CD4-positive, alpha-beta T cell (primary cell): ENCODE results near the gene SLC4A1. TPM values are rescaled to one million over a fixed set of nuclear protein-coding genes. Genes with fewer than 3 reads are reported as not detected.

ENCODE experiments used
- ATAC-seq: fragments of 200-7000 bp; cut with Tn5 transposase; one replicate; pipeline ENCODE4 v1.10.0; 2022; ENCODE audit warnings: mild to moderate bottlenecking; ENCODE audit not compliant: poor library complexity
- CTCF ChIA-PET: fragments of 350-600 bp; sonication (Branson Sonifier 250); formaldehyde crosslinking; loops from one replicate; lab custom pipeline; 2021; ENCODE audit warnings: antibody characterized with exemption, inconsistent platforms; lab: Charles Lee
- POLR2A ChIA-PET: fragments of 350-600 bp; sonication (Branson Sonifier 250); formaldehyde crosslinking; loops from one replicate; lab custom pipeline; 2021; ENCODE audit warnings: antibody characterized with exemption, inconsistent platforms; lab: Charles Lee
- DNase-seq, 14 experiments: peaks; one replicate each; pipeline ENCODE4 v3.0.0-alpha.2; 2013 to 2020; ENCODE audit warnings: mixed read lengths in 2 of 14
- H3K27ac ChIP-seq, 2 donors: one replicate each; pipeline versions ENCODE4 v1.5.1 to v1.7.0; 2013; ENCODE audit warnings: low read length in 2 of 2, low read depth in 1 of 2, mild to moderate bottlenecking in 1 of 2
- H3K27me3 ChIP-seq, 2 experiments: 1 replicate in 1 of 2; 2 replicates in 1 of 2; pipeline versions ENCODE4 v1.6.1 to v1.7.0; 2013; ENCODE audit warnings: low read length in 2 of 2, control low read depth in 1 of 2, mild to moderate bottlenecking in 1 of 2, moderate library complexity in 1 of 2; ENCODE audit not compliant: insufficient read depth in 2 of 2, control insufficient read depth in 1 of 2
- H3K36me3 ChIP-seq: one replicate; pipeline ENCODE4 v1.6.1; 2013; ENCODE audit warnings: low read length, control low read depth; ENCODE audit not compliant: insufficient read depth
- H3K4me1 ChIP-seq: one replicate; pipeline ENCODE4 v1.6.1; 2013; ENCODE audit warnings: low read length, control low read depth; ENCODE audit not compliant: insufficient read depth
- H3K4me3 ChIP-seq: one replicate; pipeline ENCODE4 v1.5.1; 2013; ENCODE audit warnings: mild to moderate bottlenecking, low read length, moderate library complexity
- H3K9me3 ChIP-seq, 2 experiments: 1 replicate in 1 of 2; 2 replicates in 1 of 2; pipeline versions ENCODE4 v1.6.1 to v1.7.0; 2013; ENCODE audit warnings: low read length in 2 of 2, mild to moderate bottlenecking in 2 of 2, control low read depth in 1 of 2, moderate library complexity in 1 of 2; ENCODE audit not compliant: control insufficient read depth in 1 of 2, insufficient read depth in 1 of 2
- H3K27ac Mint-ChIP-seq: one replicate; pipeline ENCODE4 v1.8.0; 2020; ENCODE audit warnings: mixed read lengths
- H3K27me3 Mint-ChIP-seq: one replicate; pipeline ENCODE4 v1.8.0; 2021; ENCODE audit warnings: mixed read lengths
- H3K36me3 Mint-ChIP-seq: one replicate; pipeline ENCODE4 v1.8.0; 2021; ENCODE audit warnings: low read depth, mixed read lengths
- H3K4me1 Mint-ChIP-seq: one replicate; pipeline ENCODE4 v1.8.0; 2021; ENCODE audit warnings: low read depth, mixed read lengths
- H3K4me3 Mint-ChIP-seq: one replicate; pipeline ENCODE4 v1.8.0; 2020; ENCODE audit warnings: mild to moderate bottlenecking, mixed read lengths
- H3K9me3 Mint-ChIP-seq: one replicate; pipeline ENCODE4 v1.8.0; 2020; ENCODE audit warnings: mixed read lengths
- CTCF ChIP-seq: fragments of 200-600 bp; IDR thresholded peaks from one replicate; pipeline ENCODE4 v1.8.0; 2022; ENCODE audit warnings: antibody characterized with exemption, mild to moderate bottlenecking
- intact Hi-C, 2 experiments: fragments of 100-400 bp; cut with DNase I in 1 of 2; cut with micrococcal nuclease in 1 of 2; formaldehyde crosslinking; loops; one replicate each; pipeline versions ENCODE4 v1.15.1 to v1.9.0; 2023 to 2025; cut with DNase I, micrococcal nuclease
- total RNA-seq, 174 experiments: library from RNA in 2 of 174; stranded (reverse) in 2 of 174; gene quantifications; one replicate each; pipeline ENCODE4 v1.2.3 and lab custom pipeline; 2021 to 2026

SLC4A1 gene
- total RNA-seq, 2 experiments from 2014 or later, result not detected

- Histone ChIP-seq H3K4me1 (peaks cover 34% of the 10 kb centered on the region), H3K9me3 (peaks cover 0 to 5% of the 10 kb centered on the region in 2 experiments), H3K36me3 (no peaks in the 10 kb centered on the region), H3K27me3 (peaks cover 25 to 31% of the 10 kb centered on the region in 2 experiments), H3K27ac (no peak overlapping the region), H3K4me3 (no peak overlapping the region)
- Mint-ChIP-seq H3K36me3 (no peaks in the 10 kb centered on the region), H3K27me3 (peaks cover 56% of the 10 kb centered on the region), H3K4me1 (peaks cover 28% of the 10 kb centered on the region), H3K4me3 (no peak overlapping the region), H3K27ac (no peak overlapping the region), H3K9me3 (no peaks in the 10 kb centered on the region)
- TF ChIP-seq CTCF, result no peak
- CTCF ChIA-PET, result interaction anchor here (1.2 to 1.4 kb wide), 2 partner anchors 35 to 100 kb away, joined by 3 to 5 read pairs; partner anchors contain the start of gene GRN
- POLR2A ChIA-PET, result interaction anchor here (0.6 to 0.8 kb wide), 2 partner anchors 17 to 187 kb away, joined by 3 read pairs; partner anchors contain the start of gene HDAC5
- ATAC-seq, result no peak
- no peak for DNase-seq
- intact Hi-C loops, result no loop called here
These were observed 42.3 kb upstream of the SLC4A1 start for GRCh38 chr17:44310188-44310587.

- Mint-ChIP-seq H3K36me3 (no peaks in the 10 kb centered on the region), H3K27ac (no peak overlapping the region), H3K27me3 (peaks cover 59% of the 10 kb centered on the region), H3K4me3 (no peak overlapping the region), H3K4me1 (peaks cover 27% of the 10 kb centered on the region), H3K9me3 (no peaks in the 10 kb centered on the region)
- POLR2A ChIA-PET, result interaction anchor here (0.6 to 2.3 kb wide), 3 partner anchors 17 to 186 kb away, joined by 3 to 12 read pairs (median 8); partner anchors contain the start of genes HDAC5 and UBTF
- CTCF ChIA-PET, result interaction anchor here (1.2 to 1.4 kb wide), 2 partner anchors 36 to 99 kb away, joined by 3 to 5 read pairs; partner anchors contain the start of gene GRN
- DNase-seq, result peak in 1 of 14 experiments; percentile 18
- H3K36me3 ChIP-seq, result no peaks in the 10 kb centered on the region
- H3K4me3 ChIP-seq, result no peak overlapping the region
- TF ChIP-seq CTCF, result no peak
- intact Hi-C loops, result loop anchor here in 1 of 2 experiments (2.0 kb wide), 1 partner anchor 15 kb away; the partner anchor contains the start of gene SLC25A39
- H3K27ac ChIP-seq, result no peak overlapping the region
- H3K27me3 ChIP-seq, result peaks cover 20 to 27% of the 10 kb centered on the region in 2 experiments
- ATAC-seq, result no peak
- peaks cover 27% of the 10 kb centered on the region for H3K4me1 ChIP-seq
- peaks cover 0 to 5% of the 10 kb centered on the region in 2 experiments for H3K9me3 ChIP-seq
These were observed 41.5 kb upstream of the SLC4A1 start for GRCh38 chr17:44309472-44309871.

- ChIA-PET POLR2A (interaction anchor here (0.6 to 2.3 kb wide), 5 partner anchors 18 to 342 kb away, joined by 3 to 12 read pairs (median 3); partner anchors contain the start of genes HDAC5 and UBTF), CTCF (interaction anchor here (1.2 kb wide), 1 partner anchor 37 kb away, joined by 3 read pairs; the partner anchor contains the start of gene GRN)
- H3K27ac Mint-ChIP-seq, result no peak overlapping the region
- Histone ChIP-seq H3K4me1 (peaks cover 26% of the 10 kb centered on the region), H3K27me3 (peaks cover 18 to 21% of the 10 kb centered on the region in 2 experiments), H3K27ac (no peak overlapping the region), H3K9me3 (peaks cover 0 to 5% of the 10 kb centered on the region in 2 experiments), H3K36me3 (no peaks in the 10 kb centered on the region), H3K4me3 (peak overlapping the region; percentile 9)
- ATAC-seq (no peak), DNase-seq (peak in 1 of 14 experiments; percentile 27)
- H3K9me3 Mint-ChIP-seq, result no peaks in the 10 kb centered on the region
- intact Hi-C loops, result loop anchor here in 1 of 2 experiments (2.0 kb wide), 1 partner anchor 16 kb away; the partner anchor contains the start of gene SLC25A39
- no peaks in the 10 kb centered on the region for H3K36me3 Mint-ChIP-seq
- no peak overlapping the region for H3K4me3 Mint-ChIP-seq
- H3K27me3 Mint-ChIP-seq, result peaks cover 57% of the 10 kb centered on the region
- no peak for TF ChIP-seq CTCF
- peaks cover 23% of the 10 kb centered on the region for H3K4me1 Mint-ChIP-seq
These were observed 40.9 kb upstream of the SLC4A1 start for GRCh38 chr17:44308865-44309264.
